ENCODE data around the gene COX7B2. TPM values are rescaled to one million over a fixed set of nuclear protein-coding genes. Genes with fewer than 3 reads are reported as not detected.

The COX7B2 gene
- total and polyA plus RNA-seq, 2 of the 13 experiments (the other 11 are each of a cell fraction or from before 2014, with no cell fraction given): not detected

- in situ Hi-C loops (cut with HindIII; ENCODE audit: extremely low pct_ligation_motif_present, low pct_unique_long_range_greater_than_20kb): no loop called here
- Histone ChIP-seq H3K4me3 (replicated peaks in 1 of 3; ENCODE audit: insufficient read depth in 1 of 3, low read depth in 2 of 3, low read length in 3 of 3) (no peak overlapping the region), H3K9ac (ENCODE audit: insufficient read depth, low read depth, low read length) (no peak overlapping the region), H3K4me1 (ENCODE audit: insufficient read depth, low read length) (no peaks in the 10 kb centered on the region), H3K27me3 (ENCODE audit: control insufficient read depth in 1 of 2, insufficient read depth in 2 of 2, low read length in 2 of 2) (no peaks in the 10 kb centered on the region), H3K4me2 (ENCODE audit: low read depth, low read length) (no peak overlapping the region), H3K27ac (ENCODE audit: extremely low read length, insufficient read depth, low read length) (no peak overlapping the region), H2AFZ (ENCODE audit: low read length) (no peak overlapping the region), H3K79me2 (ENCODE audit: insufficient read depth, low read length) (no peaks in the 10 kb centered on the region), H3K9me3 (ENCODE audit: low read length) (no peaks in the 10 kb centered on the region), H3K36me3 (replicated peaks in 1 of 2; ENCODE audit: control insufficient read depth in 1 of 2, insufficient read depth in 2 of 2, low read length in 2 of 2) (no peaks in the 10 kb centered on the region), H4K20me1 (ENCODE audit: insufficient read depth, low read length) (no peaks in the 10 kb centered on the region)
- DNase-seq (ENCODE audit: low spot score) (no peak), ATAC-seq (no peak), FAIRE-seq (no peak)
- intact Hi-C loops (cut with micrococcal nuclease; ENCODE audit: unreplicated experiment): no loop called here
- 32% methylated on average over 2 of the region's 2 CpGs for WGBS (ENCODE audit: low lambda C conversion rate)
- no TSS peak for BruUV-seq (replicated peaks)
- CTCF ChIA-PET (ENCODE audit: low intra/inter-chr PET ratio, low total read pairs): no interaction called here
- POLR2A ChIA-PET: no interaction called here
- TF ChIP-seq ZNF567 (CRISPR knock-in tag; IDR thresholded peaks at IDR 0.05; ENCODE audit: borderline replicate concordance): no peak
- no peak for TF ChIP-seq USF2 (IDR thresholded peaks at IDR 0.05; ENCODE audit: low read depth, low read length)
- no peak for TF ChIP-seq USF2 (CRISPR knock-in tag; IDR thresholded peaks at IDR 0.05; ENCODE audit: borderline replicate concordance)
- TF ChIP-seq ZKSCAN8 (CRISPR knock-in tag; IDR thresholded peaks at IDR 0.05; ENCODE audit: borderline replicate concordance): no peak
- TF ChIP-seq MED1 (CRISPR knock-in tag; IDR thresholded peaks at IDR 0.05): no peak
- TF ChIP-seq ZNF224 (CRISPR knock-in tag; IDR thresholded peaks at IDR 0.05): no peak
- TF ChIP-seq ZNF562 (CRISPR knock-in tag; IDR thresholded peaks at IDR 0.05; ENCODE audit: borderline replicate concordance): no peak
- no peak for TF ChIP-seq TRAFD1 (CRISPR knock-in tag; IDR thresholded peaks at IDR 0.05; ENCODE audit: borderline replicate concordance)
- TF ChIP-seq MATR3 (CRISPR knock-in tag; IDR thresholded peaks at IDR 0.05): no peak
- no peak for TF ChIP-seq ZNF20 (CRISPR knock-in tag; IDR thresholded peaks at IDR 0.05)
- TF ChIP-seq ZNF841 (CRISPR knock-in tag; IDR thresholded peaks at IDR 0.05; ENCODE audit: borderline replicate concordance): no peak
- no peak for TF ChIP-seq NONO (IDR thresholded peaks at IDR 0.05)
- TF ChIP-seq NONO (CRISPR knock-in tag; conservative IDR thresholded peaks at IDR 0.05): no peak
- no peak for TF ChIP-seq KLF13 (CRISPR knock-in tag; IDR thresholded peaks at IDR 0.05)
- TF ChIP-seq FOSL2 (CRISPR knock-in tag; IDR thresholded peaks at IDR 0.05): no peak
- no peak for TF ChIP-seq ZNF772 (CRISPR knock-in tag; IDR thresholded peaks at IDR 0.05)
- no peak for TF ChIP-seq ATF6 (CRISPR knock-in tag; conservative IDR thresholded peaks at IDR 0.05)
- no peak for TF ChIP-seq DRAP1 (CRISPR knock-in tag; IDR thresholded peaks at IDR 0.05)
- no peak for TF ChIP-seq NFYB (CRISPR knock-in tag; IDR thresholded peaks at IDR 0.05)
Measured at GRCh38 chr4:46947541-46947940, 38.5 kb upstream of the COX7B2 start.

All from HepG2 (cell line).